Suprapubic skin (tissue), 4 donors: ENCODE data around the gene GABBR1.
A peak's percentile ranks its signal among the peaks of the same experiment; 100 is the strongest.

Source experiments
- EP300 ChIP-seq: sonication (generic); formaldehyde crosslinking; IDR thresholded peaks from one replicate; pipeline ENCODE4 v1.6.1; 2017; ENCODE audit warnings: antibody characterized with exemption
- POLR2A ChIP-seq, 2 donors: fragments of 450-650 bp; IDR thresholded peaks; one replicate each; pipeline ENCODE4 v1.6.1; 2017; ENCODE audit warnings: antibody characterized with exemption in 2 of 2, mild to moderate bottlenecking in 2 of 2, moderate library complexity in 2 of 2
- POLR2AphosphoS5 ChIP-seq, 3 donors: sonication (generic); formaldehyde crosslinking; IDR thresholded peaks; one replicate each; pipeline ENCODE4 v1.6.1; 2017; ENCODE audit warnings: antibody characterized with exemption in 3 of 3
- TF ChIP-seq, protein P1 (sequence below), 2 donors: fragments of 200-600 bp in 1 of 2; fragments of 450-650 bp in 1 of 2; sonication (generic) in 1 of 2; IDR thresholded peaks; one replicate each; pipeline ENCODE4 v1.5.1; 2016 to 2019; ENCODE audit warnings: antibody characterized with exemption in 2 of 2, mild to moderate bottlenecking in 1 of 2, moderate library complexity in 1 of 2

DNA sequence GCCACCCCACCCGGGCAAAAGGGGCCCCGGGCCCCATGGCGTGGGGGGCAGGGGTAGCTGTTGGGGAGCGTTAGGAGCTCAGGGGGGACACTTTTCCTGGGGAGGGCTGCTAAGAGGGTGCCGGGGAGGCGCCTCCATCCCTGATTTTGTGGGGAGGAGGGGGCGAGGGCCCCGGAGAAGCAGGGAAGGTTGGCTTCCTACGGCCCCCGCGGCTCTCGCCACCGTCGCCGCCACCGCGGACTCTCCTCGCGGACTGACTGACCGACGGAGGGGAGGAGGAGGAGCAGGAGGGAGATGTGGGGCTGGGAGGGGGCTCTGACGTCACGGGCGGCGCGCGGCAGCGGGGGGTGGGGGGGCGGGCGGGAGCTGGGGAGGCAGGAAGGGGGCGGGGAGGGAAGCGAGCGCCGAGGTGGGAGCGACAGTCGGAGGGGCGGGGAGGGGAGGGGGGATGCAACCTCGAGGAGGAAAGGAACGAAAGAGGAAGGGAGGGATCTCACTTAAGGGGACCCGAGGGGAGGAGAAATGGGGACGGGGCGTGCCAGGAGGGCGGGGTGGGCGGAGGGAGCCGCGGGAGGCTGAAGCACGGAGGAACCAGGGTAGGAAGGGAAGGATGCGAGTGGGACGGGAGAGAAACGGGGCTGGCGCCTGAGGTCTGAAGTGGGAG is 5.1 kb downstream of the GABBR1 start:
- TF ChIP-seq, protein P1, sequence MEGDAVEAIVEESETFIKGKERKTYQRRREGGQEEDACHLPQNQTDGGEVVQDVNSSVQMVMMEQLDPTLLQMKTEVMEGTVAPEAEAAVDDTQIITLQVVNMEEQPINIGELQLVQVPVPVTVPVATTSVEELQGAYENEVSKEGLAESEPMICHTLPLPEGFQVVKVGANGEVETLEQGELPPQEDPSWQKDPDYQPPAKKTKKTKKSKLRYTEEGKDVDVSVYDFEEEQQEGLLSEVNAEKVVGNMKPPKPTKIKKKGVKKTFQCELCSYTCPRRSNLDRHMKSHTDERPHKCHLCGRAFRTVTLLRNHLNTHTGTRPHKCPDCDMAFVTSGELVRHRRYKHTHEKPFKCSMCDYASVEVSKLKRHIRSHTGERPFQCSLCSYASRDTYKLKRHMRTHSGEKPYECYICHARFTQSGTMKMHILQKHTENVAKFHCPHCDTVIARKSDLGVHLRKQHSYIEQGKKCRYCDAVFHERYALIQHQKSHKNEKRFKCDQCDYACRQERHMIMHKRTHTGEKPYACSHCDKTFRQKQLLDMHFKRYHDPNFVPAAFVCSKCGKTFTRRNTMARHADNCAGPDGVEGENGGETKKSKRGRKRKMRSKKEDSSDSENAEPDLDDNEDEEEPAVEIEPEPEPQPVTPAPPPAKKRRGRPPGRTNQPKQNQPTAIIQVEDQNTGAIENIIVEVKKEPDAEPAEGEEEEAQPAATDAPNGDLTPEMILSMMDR (IDR thresholded peaks at IDR 0.05), result no peak
- TF ChIP-seq POLR2AphosphoS5 (IDR thresholded peaks at IDR 0.05) (no peak), POLR2A (IDR thresholded peaks at IDR 0.05) (peak in 1 of 2 donors; percentile 31), EP300 (no peak)
